H54 (cell line): Measurements from ENCODE around the gene OSBPL10.
"Not testable (repeated sequence)": the region's sequence is repeated elsewhere in the genome, so short reads cannot be mapped to it uniquely, and the experiment has no call there.

Source experiments
- DNase-seq: peaks from one replicate; pipeline ENCODE4 v3.0.0; 2011; ENCODE audit warnings: low spot score, mixed read lengths; ENCODE audit not compliant: insufficient read length
- FAIRE-seq: peaks from 3 replicates; lab custom pipeline; 2011; peaks lifted over from hg19 to GRCh38; lab: Jason Lieb, UNC
- POLR2A ChIP-seq: IDR thresholded peaks from 2 replicates; pipeline ENCODE4 v1.6.1; 2011; ENCODE audit warnings: low read depth, mild to moderate bottlenecking, low read length

OSBPL10 gene

DNA sequence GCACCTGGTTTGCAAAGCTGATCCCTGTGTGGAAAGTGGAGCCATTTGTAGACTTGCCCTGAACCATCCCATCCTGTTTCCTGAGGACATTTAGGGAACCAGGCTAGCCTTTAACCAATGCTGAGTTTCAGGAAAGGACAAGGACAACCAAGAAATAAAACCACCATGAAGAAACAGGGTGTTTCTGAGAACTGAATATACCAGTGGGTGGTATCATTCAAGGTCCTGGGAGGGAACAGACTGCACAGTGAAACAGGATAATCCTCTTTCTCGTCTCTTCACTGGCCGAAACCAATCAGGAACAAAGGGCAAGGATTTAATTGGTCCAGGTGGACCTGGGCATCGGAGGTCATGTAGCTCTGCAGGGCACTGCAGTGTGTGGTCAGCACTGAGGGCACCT, 22.3 kb upstream of the OSBPL10 start:
- no peak for DNase-seq
- no peak for TF ChIP-seq POLR2A
- no peak for FAIRE-seq

DNA sequence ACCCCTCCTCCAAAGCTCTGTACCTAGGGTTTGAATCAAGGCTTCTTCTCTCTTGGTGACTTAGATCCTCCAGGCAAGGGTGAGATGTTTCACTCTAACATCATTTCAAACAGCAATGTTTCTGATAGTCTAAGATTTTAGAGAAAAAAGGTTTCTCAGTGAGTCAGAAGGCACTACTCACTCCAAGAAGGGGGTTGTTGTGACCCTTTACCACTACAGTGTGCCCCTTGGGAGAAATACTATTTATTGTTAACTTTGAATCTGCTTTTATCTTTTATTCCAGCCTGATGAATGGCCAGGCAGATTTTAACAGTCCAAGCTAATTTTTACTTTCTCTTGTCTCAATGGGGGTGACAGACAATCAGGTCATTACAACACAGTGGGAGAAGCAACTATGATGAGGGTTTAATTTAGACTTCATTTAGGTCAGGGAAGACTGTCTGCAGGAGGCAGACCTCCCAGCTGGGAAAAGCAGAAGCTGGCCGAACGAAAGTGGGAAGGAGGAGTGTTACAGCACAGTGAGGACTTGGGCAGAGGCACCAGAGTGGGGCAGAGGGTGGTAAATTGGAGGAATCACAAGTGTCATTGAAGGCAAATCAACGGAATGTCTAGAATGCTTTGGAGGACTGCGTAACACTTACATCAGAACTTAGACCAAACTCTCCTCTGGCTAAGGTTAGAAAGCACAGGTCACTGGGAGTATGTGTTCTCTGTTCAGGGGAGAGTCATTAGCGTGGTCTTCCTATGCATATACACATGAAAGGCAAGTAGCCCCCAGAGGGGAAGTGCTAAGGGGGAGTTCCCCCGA, 21.7 kb upstream of the OSBPL10 start:
- no peak for DNase-seq
- no peak for TF ChIP-seq POLR2A
- no peak for FAIRE-seq

DNA sequence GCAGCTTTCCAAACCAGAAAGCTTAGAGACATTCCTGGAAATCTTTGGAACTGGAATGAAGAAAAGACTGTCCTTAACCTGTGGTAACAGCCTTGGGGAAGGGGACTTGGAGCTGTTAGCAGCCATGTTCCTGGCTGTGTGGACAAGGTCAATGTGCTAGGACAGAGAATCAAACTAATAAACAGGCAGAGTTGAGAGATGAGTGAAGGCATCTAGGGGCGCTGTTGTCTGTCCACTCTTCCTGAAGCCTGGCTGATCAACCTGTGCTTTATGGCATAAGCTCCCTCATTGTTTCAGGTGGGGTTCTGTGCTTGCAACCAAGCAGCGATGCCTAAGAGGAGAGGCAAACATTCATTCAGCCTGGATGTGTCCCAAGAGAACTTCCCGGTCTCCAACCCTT, 19.8 kb upstream of the OSBPL10 start:
- no peak for DNase-seq
- no peak for FAIRE-seq
- TF ChIP-seq POLR2A = no peak

DNA sequence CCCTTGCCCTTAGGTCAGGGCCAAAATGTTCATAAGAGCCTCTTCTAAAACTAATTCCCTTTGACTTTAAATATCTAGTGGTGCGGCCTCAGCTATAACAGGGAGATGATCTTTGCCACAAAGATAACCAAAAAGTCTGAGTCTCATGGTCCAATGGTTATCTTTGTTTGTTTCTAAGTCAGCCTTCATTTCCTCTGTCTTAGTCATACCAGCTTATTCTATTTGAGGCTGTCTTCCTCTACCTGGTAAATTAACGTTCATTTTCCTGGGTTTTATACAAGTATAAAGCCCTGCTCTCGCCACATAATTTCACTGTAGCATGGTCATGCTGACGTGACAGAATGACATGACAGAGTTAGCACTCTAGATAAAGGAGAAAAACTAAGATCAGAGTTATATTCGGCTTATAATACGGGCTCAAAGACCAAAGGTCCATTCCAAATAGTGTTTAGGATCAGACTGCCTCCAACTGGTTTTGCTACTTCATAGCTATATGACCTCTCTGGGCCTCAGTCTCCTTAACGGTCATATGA, 18.9 kb upstream of the OSBPL10 start:
- FAIRE-seq (no peak), DNase-seq (no peak)
- TF ChIP-seq POLR2A = no peak

DNA sequence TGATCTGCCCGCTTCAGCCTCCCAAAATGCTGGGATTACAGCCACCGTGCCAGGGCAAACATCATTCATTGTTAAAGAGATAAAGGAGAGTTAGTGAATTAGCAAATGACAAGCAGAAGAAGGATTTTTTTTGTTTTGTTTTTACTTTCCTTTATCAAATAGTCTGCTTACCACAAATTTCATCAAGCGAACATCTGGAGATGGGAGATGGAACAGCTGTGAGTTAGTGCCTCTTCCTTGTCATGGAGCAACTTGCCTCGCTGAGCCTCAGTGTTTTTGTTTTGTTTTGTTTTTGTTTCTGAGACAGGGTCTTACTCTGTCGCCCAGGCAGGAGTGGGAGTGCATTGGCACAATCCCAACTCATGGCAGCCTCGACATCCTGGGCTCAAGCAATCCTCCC, 16.4 kb upstream of the OSBPL10 start:
- TF ChIP-seq POLR2A = no peak
- no peak for DNase-seq
- FAIRE-seq = no peak

DNA sequence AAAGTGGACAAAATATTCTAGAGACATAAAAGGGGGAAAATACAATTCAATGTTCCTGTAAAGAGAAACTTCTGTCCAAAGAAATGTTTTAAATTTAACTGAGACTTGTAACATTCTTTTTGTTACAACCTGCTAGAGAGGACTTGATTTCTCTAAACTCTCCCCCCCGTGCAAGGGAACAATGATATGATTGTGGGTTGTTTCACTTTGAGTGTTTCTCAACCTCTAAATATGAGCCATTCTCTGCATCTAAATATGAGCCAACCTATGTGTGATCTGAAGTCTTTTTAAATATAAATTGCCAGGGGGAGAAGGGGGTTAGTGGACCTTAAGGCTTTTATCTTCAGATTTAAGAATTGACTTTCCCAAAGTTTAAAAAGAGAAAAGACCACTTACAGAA, 15.1 kb upstream of the OSBPL10 start:
- no peak for FAIRE-seq
- TF ChIP-seq POLR2A = no peak

DNA sequence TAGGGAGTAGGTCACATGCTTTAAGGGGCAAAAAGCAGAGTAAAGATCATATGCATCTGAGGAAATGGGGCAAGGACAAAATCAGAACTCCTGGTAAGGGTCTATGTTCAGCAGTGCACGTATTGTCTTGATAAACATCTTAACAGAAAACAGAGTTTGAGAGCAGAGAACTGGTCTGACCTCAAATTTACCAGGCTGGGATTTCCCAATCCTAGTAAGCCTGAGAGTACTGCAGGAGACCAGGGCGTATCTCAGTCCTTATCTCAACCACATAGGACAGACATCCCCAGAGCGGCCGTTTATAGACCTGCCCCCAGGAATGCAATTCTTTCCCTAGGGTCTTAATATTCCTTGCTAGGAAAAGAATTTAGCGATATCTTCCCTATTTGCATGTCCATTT, 14.0 kb upstream of the OSBPL10 start:
- FAIRE-seq, DNase-seq: not testable (repeated sequence)

More for the DNA sequence above, 15.1 kb upstream of the OSBPL10 start:
- no peak for DNase-seq

DNA sequence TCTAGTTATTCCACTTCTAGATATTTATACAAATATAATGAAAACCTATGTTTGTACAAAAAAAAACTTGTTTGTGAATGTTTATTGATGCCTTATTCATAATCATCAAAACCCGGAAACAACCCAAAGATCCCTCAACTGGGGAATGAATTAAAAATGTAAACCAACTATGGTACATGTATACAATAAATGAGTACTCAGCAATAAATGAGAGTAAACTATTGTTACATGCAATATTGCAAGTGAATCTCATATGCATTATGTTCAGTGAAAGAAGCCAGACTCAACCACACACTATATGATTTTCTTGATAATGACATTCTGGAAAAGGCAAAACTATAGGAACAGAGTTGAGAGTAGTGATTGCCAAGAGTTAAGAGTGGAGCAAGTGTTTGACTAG, 12.8 kb upstream of the OSBPL10 start:
- TF ChIP-seq POLR2A = no peak
- DNase-seq (no peak), FAIRE-seq (no peak)

DNA sequence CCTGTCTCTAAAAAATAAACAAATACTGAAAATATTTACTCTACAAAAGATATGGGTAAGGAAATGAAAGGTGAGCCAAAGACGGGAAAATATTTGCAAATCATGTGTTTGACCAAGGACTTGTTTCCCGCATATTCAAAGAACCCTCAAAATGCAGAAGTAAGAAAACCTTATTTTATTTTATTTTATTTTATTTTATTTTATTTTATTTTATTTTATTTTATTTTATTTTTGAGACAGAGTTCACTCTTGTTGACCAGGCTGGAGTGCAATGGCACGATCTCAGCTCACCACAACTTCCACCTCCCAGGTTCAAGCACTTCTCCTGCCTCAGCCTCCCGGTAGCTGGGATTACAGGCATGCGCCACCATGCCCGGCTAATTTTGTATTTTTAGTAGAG, 11.9 kb upstream of the OSBPL10 start:
- FAIRE-seq, DNase-seq: not testable (repeated sequence)

DNA sequence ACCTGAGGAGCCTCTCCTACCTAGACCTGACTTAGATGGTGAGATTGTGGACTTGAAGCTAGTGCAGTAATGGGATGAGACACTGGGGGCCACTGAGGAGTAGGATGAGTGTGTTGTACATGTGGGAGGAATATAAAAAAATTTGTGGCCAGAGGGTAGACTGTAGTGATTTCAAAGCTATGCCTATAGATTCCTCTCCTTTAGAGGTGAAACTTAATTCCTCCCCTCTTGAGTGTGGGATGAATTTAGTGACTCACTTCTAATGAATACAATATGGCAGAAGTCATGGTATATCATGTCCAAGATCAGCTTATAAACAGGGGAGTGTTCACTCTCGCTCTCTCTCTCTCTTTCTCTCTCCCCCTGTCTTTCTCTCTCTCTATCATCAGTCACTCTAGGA, 7.2 kb upstream of the OSBPL10 start:
- FAIRE-seq (no peak), DNase-seq (no peak)
- no peak for TF ChIP-seq POLR2A

DNA sequence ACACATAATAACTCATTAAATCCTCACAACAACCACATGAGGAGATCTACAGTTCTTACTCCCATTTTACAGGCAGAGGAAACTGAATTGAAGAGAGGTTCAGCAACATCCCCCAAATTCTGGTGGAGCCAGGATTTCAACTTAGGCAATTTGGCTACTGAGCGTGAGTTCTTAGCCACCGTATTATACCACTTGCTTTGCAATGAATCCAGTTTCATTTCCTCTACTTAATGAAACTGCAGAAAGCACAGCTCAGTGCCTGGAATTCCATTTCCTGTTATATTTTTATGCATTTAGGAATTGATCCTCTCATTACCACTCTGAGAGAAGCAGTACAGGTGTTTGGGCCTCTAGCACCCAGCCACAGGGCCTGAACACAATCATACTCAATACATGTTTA, 4.8 kb upstream of the OSBPL10 start:
- no peak for FAIRE-seq
- no peak for DNase-seq
- no peak for TF ChIP-seq POLR2A

DNA sequence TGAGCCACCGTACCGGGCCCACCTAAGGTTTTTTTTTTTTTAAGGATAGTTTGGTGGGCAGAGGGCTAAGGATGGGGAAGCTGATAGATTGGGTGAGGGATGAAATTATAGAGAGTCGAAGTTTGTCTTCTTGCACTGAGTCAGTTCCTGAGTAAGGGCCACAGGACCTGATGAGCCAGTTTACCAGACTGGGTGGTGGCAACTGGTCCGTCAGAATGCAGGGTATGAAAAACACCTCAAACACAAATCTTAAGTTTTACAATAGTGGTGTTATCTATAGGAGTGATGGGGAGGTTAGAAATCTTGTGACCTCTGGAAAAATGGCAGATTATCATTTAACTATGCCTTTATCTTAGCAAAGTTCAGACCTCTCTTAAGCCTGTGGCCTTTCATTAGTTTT, 3.3 kb upstream of the OSBPL10 start:
- DNase-seq = no peak
- FAIRE-seq = no peak
- TF ChIP-seq POLR2A = no peak

DNA sequence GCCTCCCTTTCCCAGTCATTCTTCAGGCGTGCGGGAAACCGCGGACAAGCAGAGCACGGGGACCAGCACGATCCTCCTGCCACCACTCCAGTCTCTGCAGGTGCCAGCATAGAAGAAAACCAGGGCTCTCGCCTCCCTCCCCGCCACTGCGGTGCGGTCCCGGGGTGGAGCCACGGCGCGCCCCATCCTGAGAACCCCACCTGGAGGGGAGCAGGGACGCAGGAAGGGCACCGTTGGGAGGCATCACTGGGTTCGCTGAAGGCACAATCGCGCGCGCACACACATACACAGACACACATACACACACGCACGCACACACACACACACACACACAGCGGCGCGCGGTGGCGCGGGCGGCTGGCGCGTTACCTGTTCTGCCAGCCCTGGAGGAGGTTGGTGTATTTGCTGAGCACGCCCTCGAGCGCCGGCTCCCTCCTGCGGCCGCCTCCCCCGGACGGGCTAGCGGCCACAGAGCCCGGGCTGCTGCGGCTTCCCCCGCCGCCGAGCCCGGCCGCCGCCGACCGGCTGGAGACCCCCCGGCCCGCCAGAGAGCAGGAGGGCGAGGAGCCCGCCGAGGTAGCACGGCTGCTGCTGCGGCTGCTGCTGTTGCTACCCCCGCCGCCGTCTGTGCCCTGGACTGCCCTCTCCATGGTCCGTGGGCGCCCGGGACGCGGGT, 394 bp downstream of the OSBPL10 start:
- no peak for FAIRE-seq
- peak; percentile 25 for DNase-seq
- TF ChIP-seq POLR2A = no peak

DNA sequence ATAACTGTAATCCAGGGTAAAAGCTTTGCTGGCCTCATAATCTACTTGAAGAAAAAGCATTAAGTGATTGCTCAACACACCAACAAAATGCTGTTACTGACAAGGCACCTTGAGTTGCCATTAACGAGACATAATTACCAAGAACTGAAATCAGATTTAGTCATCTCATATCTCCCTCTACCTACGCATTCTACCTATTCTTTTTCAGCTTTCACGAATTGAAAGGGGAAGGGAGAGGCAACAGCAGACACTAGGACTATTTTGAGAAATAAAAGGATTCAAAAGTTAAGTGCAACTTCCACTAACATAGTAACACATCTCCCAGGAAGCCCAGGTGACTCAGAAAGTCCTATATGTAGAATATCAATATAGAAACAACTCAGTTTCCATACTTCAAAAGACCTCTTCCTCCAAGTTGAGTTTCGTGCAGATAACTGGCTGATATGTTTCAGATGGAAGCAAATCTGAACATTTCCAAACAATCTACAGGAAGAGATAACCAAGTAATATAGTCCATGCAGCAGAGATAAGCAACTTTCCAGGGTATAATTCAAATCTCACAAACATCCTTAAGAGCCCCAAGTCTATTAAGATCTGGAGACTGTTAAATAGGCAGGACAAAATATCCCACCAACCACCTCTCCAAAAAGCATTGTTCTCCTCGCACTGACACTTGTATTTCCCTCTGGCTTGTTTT, 1.9 kb downstream of the OSBPL10 start:
- DNase-seq (no peak), FAIRE-seq (no peak)
- no peak for TF ChIP-seq POLR2A

DNA sequence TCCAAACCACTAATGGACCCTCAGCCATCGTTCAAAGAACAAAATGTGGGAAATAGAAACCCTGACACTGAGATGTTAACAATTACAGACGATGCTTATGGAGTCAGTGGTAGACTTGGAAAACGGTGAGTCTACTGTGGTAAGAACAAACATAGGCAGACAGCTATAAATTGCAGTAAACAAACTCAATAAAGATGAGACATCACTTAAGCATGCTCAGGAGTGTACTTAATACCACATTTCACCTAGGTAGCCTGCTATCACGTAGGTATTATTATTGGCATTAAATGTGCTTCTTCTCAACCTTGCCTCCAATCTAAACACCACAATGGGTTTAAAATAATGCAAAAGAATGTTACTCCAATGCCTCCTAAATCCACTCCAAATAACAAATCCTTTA, 2.5 kb downstream of the OSBPL10 start:
- no peak for TF ChIP-seq POLR2A
- DNase-seq (no peak), FAIRE-seq (no peak)
